ENCODE measurements around the gene NUDCD3. TPM values are rescaled to one million over a fixed set of nuclear protein-coding genes. Genes with fewer than 3 reads are reported as not detected.

NUDCD3 gene
- total RNA-seq, 1 experiment from 2014 or later, result 94.6 TPM

DNA sequence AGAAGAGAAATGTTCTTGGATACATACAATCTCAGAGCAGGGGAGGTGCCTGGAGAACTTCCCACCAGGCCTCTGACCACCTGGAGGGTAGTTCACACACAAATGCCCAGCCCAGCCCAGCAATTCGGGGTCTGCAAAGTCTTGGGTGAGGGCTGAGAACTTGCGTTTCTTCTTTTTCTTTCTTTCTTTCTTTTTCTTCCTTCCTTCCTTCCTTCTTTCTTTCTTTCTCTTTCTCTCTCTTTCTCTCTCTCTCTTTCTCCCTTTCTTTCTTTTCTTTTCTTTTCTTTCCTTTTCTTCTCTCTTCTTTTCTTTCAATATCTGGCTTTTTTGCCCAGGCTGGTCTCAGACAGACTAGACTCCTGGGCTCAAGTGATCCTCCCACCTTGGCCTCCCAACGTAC lies 28.3 kb upstream of the NUDCD3 start:
- Histone ChIP-seq H3K4me3 (replicated peaks in 1 of 2; ENCODE audit: low read depth in 1 of 2, low read length in 2 of 2) (no peak overlapping the region), H3K4me2 (ENCODE audit: low read length) (no peak overlapping the region), H3K9ac (ENCODE audit: low read length) (no peak overlapping the region), H3K79me2 (ENCODE audit: insufficient read depth, low read length) (no peaks in the 10 kb centered on the region), H3K4me1 (ENCODE audit: control insufficient read depth in 1 of 2, insufficient read depth in 2 of 2, low read length in 2 of 2) (no peaks in the 10 kb centered on the region), H4K20me1 (ENCODE audit: insufficient read depth) (no peaks in the 10 kb centered on the region), H3K36me3 (ENCODE audit: control insufficient read depth in 1 of 2, insufficient read depth in 2 of 2, low read length in 2 of 2) (no peaks in the 10 kb centered on the region), H3K27ac (ENCODE audit: low read depth, low read length) (no peak overlapping the region), H3K9me3 (ENCODE audit: control insufficient read depth in 1 of 2, insufficient read depth in 1 of 2, low read depth in 1 of 2, low read length in 2 of 2) (no peaks in the 10 kb centered on the region), H3K9me2 (ENCODE audit: insufficient read depth) (no peaks in the 10 kb centered on the region), H2AFZ (ENCODE audit: low read depth, low read length, poor library complexity, severe bottlenecking) (no peak overlapping the region), H3K27me3 (ENCODE audit: insufficient read depth, low read length) (no peaks in the 10 kb centered on the region)
- BruUV-seq (replicated peaks), result no TSS peak
- ChIA-PET CTCF (no interaction called here), RAD21 (ENCODE audit: low non-redundant PET in 1 of 2, low total read pairs in 2 of 2, uncharacterized antibody in 2 of 2, unreplicated experiment in 2 of 2) (no interaction called here), POLR2A (no interaction called here)
- DNase-seq (ENCODE audit: low read depth, low spot score) (no peak), ATAC-seq (no peak)
- intact Hi-C loops (cut with micrococcal nuclease), result no loop called here
- TF ChIP-seq, protein P1, sequence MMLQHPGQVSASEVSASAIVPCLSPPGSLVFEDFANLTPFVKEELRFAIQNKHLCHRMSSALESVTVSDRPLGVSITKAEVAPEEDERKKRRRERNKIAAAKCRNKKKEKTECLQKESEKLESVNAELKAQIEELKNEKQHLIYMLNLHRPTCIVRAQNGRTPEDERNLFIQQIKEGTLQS (IDR thresholded peaks at IDR 0.05), result no peak
- TF ChIP-seq RAD21 (IDR thresholded peaks at IDR 0.05; ENCODE audit: low read depth), result no peak
- TF ChIP-seq EZH2 (IDR thresholded peaks at IDR 0.05), result no peak
- no peak for TF ChIP-seq EGR1 (IDR thresholded peaks at IDR 0.05; ENCODE audit: low read depth)
- no peak for TF ChIP-seq YY1 (IDR thresholded peaks at IDR 0.05; ENCODE audit: extremely low read depth, insufficient replicate concordance, low read depth, low read length)
- no peak for TF ChIP-seq JUND (IDR thresholded peaks at IDR 0.05)
- TF ChIP-seq, protein P2, sequence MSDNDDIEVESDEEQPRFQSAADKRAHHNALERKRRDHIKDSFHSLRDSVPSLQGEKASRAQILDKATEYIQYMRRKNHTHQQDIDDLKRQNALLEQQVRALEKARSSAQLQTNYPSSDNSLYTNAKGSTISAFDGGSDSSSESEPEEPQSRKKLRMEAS (IDR thresholded peaks at IDR 0.05), result no peak
- TF ChIP-seq EZH2phosphoT487 (IDR thresholded peaks at IDR 0.05; ENCODE audit: borderline replicate concordance), result no peak
- no peak for TF ChIP-seq SP1 (IDR thresholded peaks at IDR 0.05; ENCODE audit: low read depth)
- TF ChIP-seq POLR2A (IDR thresholded peaks at IDR 0.05; ENCODE audit: borderline replicate concordance, extremely low read depth, insufficient read depth, insufficient read length), result no peak
- TF ChIP-seq ZNF274 (IDR thresholded peaks at IDR 0.05; ENCODE audit: low read depth, low read length), result no peak
- no peak for TF ChIP-seq FOSL1 (IDR thresholded peaks at IDR 0.05; ENCODE audit: low read depth)
- no peak for TF ChIP-seq ZFX (IDR thresholded peaks at IDR 0.05)
- TF ChIP-seq ELF1 (IDR thresholded peaks at IDR 0.05; ENCODE audit: borderline replicate concordance, low read depth), result no peak

DNA sequence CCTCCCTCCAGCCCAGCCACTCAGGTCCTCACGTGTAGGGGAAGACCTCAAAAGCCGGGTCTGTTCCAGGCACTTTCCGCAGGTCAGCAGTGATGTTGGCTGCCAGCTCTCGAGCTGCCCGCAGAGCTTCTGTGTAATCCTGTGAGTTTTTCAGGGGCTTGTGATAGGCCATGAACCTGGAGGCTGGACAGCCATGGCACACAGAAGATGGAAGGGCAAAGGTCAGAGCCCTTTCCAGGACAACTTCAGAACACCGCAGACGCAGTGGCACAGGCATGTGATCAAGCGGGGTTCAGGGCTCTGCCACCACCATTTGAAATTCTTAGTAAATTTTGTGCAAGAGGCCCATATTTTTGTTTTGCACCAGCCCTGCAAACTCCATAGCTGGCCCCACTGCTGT lies 26.7 kb upstream of the NUDCD3 start:
- Histone ChIP-seq H3K9ac (ENCODE audit: low read length) (no peak overlapping the region), H4K20me1 (ENCODE audit: insufficient read depth) (no peaks in the 10 kb centered on the region), H3K4me2 (ENCODE audit: low read length) (no peak overlapping the region), H3K79me2 (ENCODE audit: insufficient read depth, low read length) (no peaks in the 10 kb centered on the region), H3K4me1 (ENCODE audit: control insufficient read depth in 1 of 2, insufficient read depth in 2 of 2, low read length in 2 of 2) (no peaks in the 10 kb centered on the region), H3K36me3 (ENCODE audit: control insufficient read depth in 1 of 2, insufficient read depth in 2 of 2, low read length in 2 of 2) (no peaks in the 10 kb centered on the region), H3K9me3 (ENCODE audit: control insufficient read depth in 1 of 2, insufficient read depth in 1 of 2, low read depth in 1 of 2, low read length in 2 of 2) (no peaks in the 10 kb centered on the region), H3K27me3 (ENCODE audit: insufficient read depth, low read length) (no peaks in the 10 kb centered on the region), H3K9me2 (ENCODE audit: insufficient read depth) (no peaks in the 10 kb centered on the region), H3K4me3 (replicated peaks in 1 of 2; ENCODE audit: low read depth in 1 of 2, low read length in 2 of 2) (no peak overlapping the region), H2AFZ (ENCODE audit: low read depth, low read length, poor library complexity, severe bottlenecking) (no peak overlapping the region), H3K27ac (ENCODE audit: low read depth, low read length) (no peak overlapping the region)
- ChIA-PET CTCF (interaction anchor here (0.8 kb wide), 1 partner anchor 17 kb away, joined by 3 read pairs; no protein-coding TSS in a partner anchor), POLR2A (no interaction called here), RAD21 (ENCODE audit: low non-redundant PET in 1 of 2, low total read pairs in 2 of 2, uncharacterized antibody in 2 of 2, unreplicated experiment in 2 of 2) (no interaction called here)
- BruUV-seq (replicated peaks), result no TSS peak
- ATAC-seq, result no peak
- intact Hi-C loops (cut with micrococcal nuclease), result no loop called here
- no peak for DNase-seq (ENCODE audit: low read depth, low spot score)
- TF ChIP-seq ELF1 (IDR thresholded peaks at IDR 0.05; ENCODE audit: borderline replicate concordance, low read depth), result no peak
- no peak for TF ChIP-seq FOSL1 (IDR thresholded peaks at IDR 0.05; ENCODE audit: low read depth)
- TF ChIP-seq POLR2AphosphoS5 (IDR thresholded peaks at IDR 0.05; ENCODE audit: low read depth, low read length), result no peak
- TF ChIP-seq, protein P3, sequence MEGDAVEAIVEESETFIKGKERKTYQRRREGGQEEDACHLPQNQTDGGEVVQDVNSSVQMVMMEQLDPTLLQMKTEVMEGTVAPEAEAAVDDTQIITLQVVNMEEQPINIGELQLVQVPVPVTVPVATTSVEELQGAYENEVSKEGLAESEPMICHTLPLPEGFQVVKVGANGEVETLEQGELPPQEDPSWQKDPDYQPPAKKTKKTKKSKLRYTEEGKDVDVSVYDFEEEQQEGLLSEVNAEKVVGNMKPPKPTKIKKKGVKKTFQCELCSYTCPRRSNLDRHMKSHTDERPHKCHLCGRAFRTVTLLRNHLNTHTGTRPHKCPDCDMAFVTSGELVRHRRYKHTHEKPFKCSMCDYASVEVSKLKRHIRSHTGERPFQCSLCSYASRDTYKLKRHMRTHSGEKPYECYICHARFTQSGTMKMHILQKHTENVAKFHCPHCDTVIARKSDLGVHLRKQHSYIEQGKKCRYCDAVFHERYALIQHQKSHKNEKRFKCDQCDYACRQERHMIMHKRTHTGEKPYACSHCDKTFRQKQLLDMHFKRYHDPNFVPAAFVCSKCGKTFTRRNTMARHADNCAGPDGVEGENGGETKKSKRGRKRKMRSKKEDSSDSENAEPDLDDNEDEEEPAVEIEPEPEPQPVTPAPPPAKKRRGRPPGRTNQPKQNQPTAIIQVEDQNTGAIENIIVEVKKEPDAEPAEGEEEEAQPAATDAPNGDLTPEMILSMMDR (IDR thresholded peaks at IDR 0.05 in 2 of 3, conservative IDR thresholded peaks at IDR 0.05 in 1 of 3; ENCODE audit: borderline replicate concordance in 1 of 3, insufficient read depth in 1 of 3, low read depth in 2 of 3, low read length in 2 of 3), result no peak
- no peak for TF ChIP-seq SRF (IDR thresholded peaks at IDR 0.05; ENCODE audit: low read depth)
- no peak for TF ChIP-seq RAD21 (IDR thresholded peaks at IDR 0.05; ENCODE audit: low read depth)
- TF ChIP-seq, protein P2 (IDR thresholded peaks at IDR 0.05), result no peak
- TF ChIP-seq ZFX (IDR thresholded peaks at IDR 0.05), result no peak
- TF ChIP-seq, protein P1 (IDR thresholded peaks at IDR 0.05), result no peak
